Measurements from ENCODE around the gene BRIX1. TPM values are rescaled to one million over a fixed set of nuclear protein-coding genes. Genes with fewer than 3 reads are reported as not detected.
A peak's percentile ranks its signal among the peaks of the same experiment; 100 is the strongest.

Gene BRIX1
- total RNA-seq, 1 experiment from 2014 or later: 77.0 TPM

- Mint-ChIP-seq H3K27me3 (ENCODE audit: low read depth) (no peaks in the 10 kb centered on the region), H3K9me3 (no peaks in the 10 kb centered on the region; a peak in 1 of 5 replicates), H3K27ac (peak overlapping the region; percentile 86 to 99 (median 96); a peak in 6 of 7 replicates), H3K4me1 (peaks cover 17 to 20% of the 10 kb centered on the region in 2 experiments), H3K36me3 (ENCODE audit: insufficient read depth in 1 of 3, low read depth in 3 of 3) (peaks cover 8 to 41% (median 31%) of the 10 kb centered on the region in 3 experiments), H3K4me3 (peak overlapping the region; percentile 98 to 99)
- no peak overlapping the region for H2AFZ ChIP-seq (ENCODE audit: low read length)
- no peak for TF ChIP-seq CTCF (conservative IDR thresholded peaks at IDR 0.05)
- DNase-seq: no peak
- no peak overlapping the region for H2BK120ac ChIP-seq (ENCODE audit: low read depth, low read length, poor library complexity, severe bottlenecking)
- peaks cover 10% of the 10 kb centered on the region for H3K79me1 ChIP-seq (ENCODE audit: insufficient read depth, low read depth, low read length, poor library complexity, severe bottlenecking)
- H3K18ac ChIP-seq (ENCODE audit: insufficient read length, low read depth, low read length): no peak overlapping the region
- no peak overlapping the region for H3K4ac ChIP-seq (ENCODE audit: low read depth, low read length)
- peaks cover 10% of the 10 kb centered on the region; the same call in 1 of the 2 replicates for H3K79me2 ChIP-seq (ENCODE audit: insufficient read depth, low read length)
- H3T11ph ChIP-seq (ENCODE audit: low read length): no peak overlapping the region
- no peak overlapping the region for H2BK20ac ChIP-seq (ENCODE audit: low read depth, low read length, poor library complexity, severe bottlenecking)
- H3K4me1 ChIP-seq (ENCODE audit: insufficient read depth, low read length): no peaks in the 10 kb centered on the region; the same call in 1 of the 2 replicates
- no peak overlapping the region for H2BK12ac ChIP-seq (ENCODE audit: insufficient read length, low read depth, low read length)
- no CpG with 5 or more reads among the region's 3 CpGs for WGBS (ENCODE audit: extremely low coverage, insufficient read length, low lambda C conversion rate)
- H4K91ac ChIP-seq (ENCODE audit: insufficient read length, low read depth, low read length): no peak overlapping the region
- peak overlapping the region; percentile 67 for H3K4me2 ChIP-seq (ENCODE audit: insufficient read depth, insufficient read length, low read length)
- H3K27me3 ChIP-seq (ENCODE audit: insufficient read depth, low read length): no peaks in the 10 kb centered on the region
- H4K20me1 ChIP-seq (ENCODE audit: control insufficient read depth, insufficient read depth, insufficient read length): no peaks in the 10 kb centered on the region
- H4K8ac ChIP-seq (replicated peaks; ENCODE audit: insufficient read length, low read depth, low read length): no peak overlapping the region
- H3K14ac ChIP-seq (ENCODE audit: insufficient read depth, low read length): peak overlapping the region; percentile 78; the same call in 1 of the 2 replicates
- H3K9me3 ChIP-seq (ENCODE audit: control insufficient read depth, low read depth, low read length): no peaks in the 10 kb centered on the region
- no peak overlapping the region for H2BK15ac ChIP-seq (ENCODE audit: low read depth, low read length)
- H3K23ac ChIP-seq (ENCODE audit: insufficient read length, low read depth, low read length): no peak overlapping the region
- H2BK5ac ChIP-seq (ENCODE audit: insufficient read length, low read length): no peak overlapping the region
- H3K56ac ChIP-seq (ENCODE audit: insufficient read length, low read depth, low read length): no peak overlapping the region
- peak overlapping the region; percentile 82 for H3K9ac ChIP-seq (ENCODE audit: extremely low read depth, insufficient read length, low read length)
- H4K5ac ChIP-seq (ENCODE audit: insufficient read length, low read depth, low read length): no peak overlapping the region
- H3K23me2 ChIP-seq (ENCODE audit: insufficient read length, low read depth, low read length, poor library complexity, severe bottlenecking): peaks cover 6% of the 10 kb centered on the region
- H2AK5ac ChIP-seq (ENCODE audit: insufficient read length, low read length): no peak overlapping the region
- no peak overlapping the region for H3K27ac ChIP-seq (ENCODE audit: insufficient read length, low read depth, low read length)
Measured at GRCh38 chr5:34930462-34930844, 14.9 kb downstream of the BRIX1 start.
